Midbrain (tissue), 1 donor: ENCODE results near the gene SUGT1.
A peak's percentile ranks its signal among the peaks of the same experiment; 100 is the strongest.

Experiments used
- DNase-seq: peaks from one replicate; lab custom pipeline; 2025; lab: John Stamatoyannopoulos, UW

SUGT1 gene

DNA sequence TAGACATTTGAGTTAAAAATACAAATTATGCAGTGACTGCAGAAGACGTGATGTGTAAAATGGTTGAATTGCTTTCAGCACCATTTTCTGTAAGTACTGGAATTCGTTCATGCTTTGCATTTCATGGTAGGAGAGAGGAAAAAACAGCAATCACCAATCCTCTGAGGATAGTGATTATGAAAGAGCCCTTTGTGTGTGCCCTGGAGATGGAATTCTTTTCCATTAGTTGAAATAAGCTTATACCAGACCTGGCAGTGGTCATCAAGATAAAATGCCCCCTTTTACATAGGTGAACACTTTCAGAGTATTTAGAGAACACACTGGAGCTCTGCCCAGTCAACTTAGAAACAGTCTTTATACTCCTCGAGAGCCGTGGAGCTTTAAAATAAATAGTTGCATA is 85.3 kb downstream of the SUGT1 start:
- peak; percentile 4 for DNase-seq

DNA sequence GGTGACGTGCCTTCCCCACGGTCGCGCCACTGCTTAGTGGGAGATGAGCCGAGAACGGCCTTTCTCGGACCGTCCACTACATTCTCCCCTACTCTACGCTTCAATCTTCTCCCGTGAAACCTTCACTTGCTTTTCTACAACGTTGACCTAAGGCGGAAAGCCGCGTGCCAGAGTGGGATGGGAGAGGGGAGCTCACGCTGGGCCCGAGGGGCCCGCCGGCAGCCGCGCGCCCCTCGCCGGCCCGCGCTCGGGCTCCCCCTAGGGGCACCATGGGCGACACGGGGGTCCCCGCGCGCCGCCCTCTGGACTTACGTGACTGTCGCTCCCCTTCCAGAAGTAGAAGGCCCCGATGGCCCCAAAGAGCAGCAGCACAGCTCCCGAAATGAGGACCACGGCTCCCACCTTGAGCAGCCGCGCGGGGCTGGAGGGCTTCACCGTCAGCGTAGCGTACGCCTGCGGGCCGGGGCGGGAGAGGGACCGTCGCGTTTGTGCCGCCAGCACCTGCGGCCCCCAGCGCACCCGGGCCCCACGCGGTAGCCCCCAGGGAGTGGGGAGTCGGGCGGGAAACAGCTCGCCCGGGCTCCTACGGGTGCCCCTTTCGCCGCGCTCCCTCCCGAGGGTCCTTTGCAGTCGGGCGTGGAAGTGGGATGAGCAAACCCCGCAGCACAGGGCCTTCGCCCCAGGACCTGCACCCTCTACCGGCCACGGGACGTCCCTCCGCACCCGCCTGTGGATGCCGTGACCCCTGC is 86.3 kb downstream of the SUGT1 start:
- DNase-seq = no peak

DNA sequence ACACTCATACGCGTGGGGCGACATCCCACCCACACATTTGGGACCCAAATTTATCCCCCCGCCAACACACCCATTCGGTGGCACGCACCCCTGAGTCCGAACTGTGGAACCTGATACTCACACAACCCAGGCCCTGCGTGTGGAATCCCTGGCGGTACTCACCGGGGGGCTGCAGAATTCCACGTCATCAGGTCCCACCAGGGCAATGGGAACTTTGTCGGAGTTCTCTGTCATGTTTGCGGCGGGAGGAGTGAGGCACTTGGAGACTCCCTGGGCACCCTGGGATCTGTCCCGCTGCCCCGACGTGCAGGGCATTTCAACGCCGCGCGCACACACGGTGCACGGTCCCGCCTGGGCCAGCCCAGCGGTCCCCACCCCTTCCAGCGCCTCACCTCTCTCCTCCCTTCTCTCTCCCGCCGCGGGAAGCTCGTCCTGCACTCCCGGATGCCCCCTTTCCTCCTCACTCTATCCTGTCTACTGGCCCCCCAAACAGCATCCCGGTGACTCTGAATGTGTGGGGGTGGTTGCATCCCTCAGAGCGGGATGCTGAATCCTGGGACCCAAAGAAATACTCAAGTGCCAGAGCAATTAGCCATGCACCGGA is 86.9 kb downstream of the SUGT1 start, which contains the start of gene CNMD:
Gene CNMD (minus strand): TSS at position 353 of the 604 bp plus-strand sequence. CDS start 119 bp downstream, at position 234.
- DNase-seq = no peak

DNA sequence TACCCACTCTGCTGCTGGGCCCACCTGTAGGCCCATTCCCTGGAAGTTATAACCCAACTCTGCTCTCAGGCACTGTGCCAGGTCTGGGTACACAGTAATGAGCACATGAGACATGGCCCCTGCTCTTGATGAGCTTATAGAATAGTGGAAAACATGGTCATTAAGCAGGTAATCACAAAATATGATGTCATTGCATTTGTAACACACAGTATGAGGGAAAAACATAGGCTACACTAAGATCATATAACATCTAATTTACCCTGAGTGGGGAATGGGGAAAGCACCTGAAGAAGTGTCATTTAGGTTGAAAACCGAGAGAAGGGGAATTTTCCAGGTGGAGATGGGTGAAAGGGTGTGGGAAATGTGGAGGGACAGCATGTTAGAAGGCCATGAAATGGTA is 90.9 kb downstream of the SUGT1 start:
- DNase-seq = no peak

DNA sequence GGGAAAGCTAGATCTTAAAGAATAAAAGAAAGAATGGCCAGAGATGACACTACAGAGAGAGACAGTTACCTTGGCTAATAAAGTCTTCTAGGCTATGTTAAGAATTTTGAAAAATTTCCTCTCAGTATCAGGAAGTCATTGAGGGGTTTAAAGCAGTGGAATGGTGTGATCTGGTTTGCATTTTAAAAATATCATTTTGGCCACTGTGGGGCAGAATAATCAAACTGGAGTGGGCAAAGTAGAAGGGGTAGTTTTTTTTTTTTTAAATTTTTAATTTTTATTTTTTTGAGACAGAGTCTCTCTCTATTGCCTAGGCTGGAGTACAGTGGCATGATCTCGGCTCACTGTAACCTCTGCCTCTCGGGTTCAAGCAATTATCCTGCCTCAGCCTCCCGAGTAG is 91.4 kb downstream of the SUGT1 start:
- DNase-seq = peak; percentile 11

DNA sequence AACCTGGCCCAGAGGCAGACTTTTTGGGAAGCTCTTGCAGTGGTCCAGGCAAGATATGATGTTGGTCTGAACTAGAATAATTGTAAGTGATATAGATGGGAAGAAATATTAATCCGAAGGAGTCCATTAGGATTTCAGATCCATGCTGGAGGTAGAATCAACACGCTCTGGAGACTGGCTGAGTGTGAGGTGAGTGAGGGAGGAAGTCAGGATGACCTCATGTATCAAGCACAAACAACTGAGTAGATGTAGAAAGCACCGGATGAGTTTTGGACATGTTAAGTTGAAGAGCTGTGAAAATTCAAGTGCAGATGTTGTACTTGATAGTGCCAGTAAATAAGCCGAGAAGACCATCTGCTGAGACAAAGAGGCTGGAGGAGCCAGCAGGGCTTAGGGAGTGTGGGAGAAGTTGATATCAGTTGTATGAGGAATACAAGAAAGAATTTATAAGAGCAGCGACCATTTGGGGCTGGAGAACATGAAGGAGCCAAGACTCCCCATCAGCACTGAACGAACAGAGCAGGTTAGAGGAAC is 92.3 kb downstream of the SUGT1 start:
- DNase-seq = no peak

DNA sequence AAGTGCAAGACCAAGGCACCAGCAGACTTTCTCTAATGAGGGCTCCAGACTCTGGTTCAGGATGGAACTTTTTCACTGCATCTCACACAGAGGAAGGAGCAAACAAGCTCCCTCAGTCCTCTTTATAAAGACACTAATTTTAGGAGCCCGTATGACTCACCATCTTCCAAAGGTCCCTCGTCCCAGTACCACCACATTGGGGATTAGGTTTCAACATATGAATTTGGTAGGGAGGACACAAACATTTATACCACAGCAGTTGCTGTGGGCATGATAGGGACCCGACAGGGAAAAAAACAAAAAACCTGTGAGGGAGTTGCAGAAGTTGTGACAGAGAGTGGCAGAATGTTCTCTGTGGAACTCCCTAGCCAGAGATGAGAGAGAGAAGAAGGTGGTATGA is 93.5 kb downstream of the SUGT1 start:
- DNase-seq = no peak

DNA sequence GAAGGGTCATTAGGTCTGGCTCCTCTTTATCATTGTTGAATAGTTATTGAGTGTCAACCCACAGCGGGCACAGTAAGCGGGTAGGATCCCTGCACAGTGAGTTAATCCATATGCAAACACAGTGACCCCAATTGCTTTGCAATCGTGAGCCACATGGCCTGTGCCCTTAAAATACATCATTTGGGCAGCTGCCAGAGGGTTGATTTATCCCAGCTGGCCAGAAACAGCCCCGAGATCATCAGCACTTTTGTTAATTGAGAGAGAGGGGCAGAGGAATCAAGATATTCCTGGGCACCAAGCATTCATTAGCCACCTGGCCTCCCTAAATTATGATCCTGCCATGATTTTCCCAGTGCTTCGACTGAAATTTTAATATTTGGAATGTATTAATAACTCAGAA is 96.8 kb downstream of the SUGT1 start:
- DNase-seq = no peak
